SJCRH30 (cell line): ENCODE results near the gene ANGEL1. TPM values are rescaled to one million over a fixed set of nuclear protein-coding genes. Genes with fewer than 3 reads are reported as not detected.
A peak's percentile ranks its signal among the peaks of the same experiment; 100 is the strongest.

Source experiments
- DNase-seq, 2 experiments: peaks; one replicate each; pipeline ENCODE4 v3.0.0-alpha.2; 2015 to 2020
- H3K27ac ChIP-seq: fragments of 250-450 bp; sonication (Bioruptor Pico); 2 replicates; pipeline ENCODE4 v1.5.1; 2020; ENCODE audit warnings: mild to moderate bottlenecking, moderate library complexity
- H3K27me3 ChIP-seq: fragments of 250-450 bp; sonication (Bioruptor Pico); 2 replicates; pipeline ENCODE4 v1.5.1; 2020; ENCODE audit warnings: mild to moderate bottlenecking, moderate library complexity
- H3K36me3 ChIP-seq: fragments of 250-450 bp; sonication (Bioruptor Pico); 2 replicates; pipeline ENCODE4 v1.5.1; 2020; ENCODE audit warnings: mild to moderate bottlenecking, moderate library complexity
- H3K4me1 ChIP-seq: fragments of 250-450 bp; sonication (Bioruptor Pico); 2 replicates; pipeline ENCODE4 v1.5.1; 2020; ENCODE audit warnings: mild to moderate bottlenecking, moderate library complexity
- H3K4me3 ChIP-seq: fragments of 250-450 bp; sonication (Bioruptor Pico); 2 replicates; pipeline ENCODE4 v1.5.1; 2020; ENCODE audit warnings: mild to moderate bottlenecking, moderate library complexity
- H3K9me3 ChIP-seq: fragments of 250-450 bp; sonication (Bioruptor Pico); replicated peaks from 2 replicates; pipeline ENCODE4 v1.5.1; 2020; ENCODE audit warnings: mild to moderate bottlenecking, moderate library complexity
- total RNA-seq: library from RNA; depleted of rRNA; stranded (reverse); fragments of >200 nt; shearing (Covaris generic); gene quantifications from 2 replicates; pipeline ENCODE4 v1.2.3, GENCODE V29; 2014

Gene ANGEL1
- total RNA-seq, 1 experiment from 2014 or later: 18.3 TPM

DNA sequence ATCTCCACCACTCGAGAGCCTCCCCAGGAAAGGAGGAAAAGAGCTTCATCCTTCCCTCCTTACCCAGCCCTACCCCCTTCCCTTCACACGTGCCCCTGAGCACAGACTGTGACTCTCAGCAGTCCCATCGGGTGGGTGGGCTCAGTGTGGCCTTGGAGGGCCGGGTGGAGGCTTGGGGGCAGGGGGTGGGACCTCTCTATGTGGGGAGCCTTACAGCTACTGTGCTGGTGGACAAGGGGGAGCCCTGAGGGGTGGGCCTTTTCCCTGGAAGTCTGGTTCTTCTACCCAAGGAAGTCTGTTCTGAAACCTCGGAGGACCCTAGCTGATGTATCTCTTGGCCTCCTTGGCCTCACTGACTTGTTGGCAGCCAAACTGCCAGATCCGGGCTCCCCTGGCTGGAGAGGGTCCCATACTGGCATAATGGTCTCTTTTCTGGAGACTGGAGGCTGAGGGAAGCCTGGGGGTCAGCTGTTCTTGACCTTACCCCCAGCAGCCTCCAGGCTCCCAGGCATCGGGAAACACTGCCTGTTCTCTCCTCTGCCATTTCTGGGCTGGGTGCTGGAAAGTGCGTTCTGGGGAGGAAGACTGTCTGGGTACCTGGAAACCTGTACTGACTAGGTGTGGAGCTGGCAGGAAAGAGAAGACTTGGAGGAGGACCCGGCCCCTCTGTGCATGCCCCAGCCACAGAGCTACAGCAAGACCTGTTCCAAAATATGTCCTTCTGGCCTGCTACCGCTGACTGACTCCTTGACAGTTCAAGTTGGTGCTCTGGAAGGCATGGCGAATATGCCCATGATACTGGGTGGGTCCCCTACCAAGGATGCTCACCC, 43.8 kb downstream of the ANGEL1 start:
- H3K4me3 ChIP-seq: no peak overlapping the region
- H3K4me1 ChIP-seq: no peaks in the 10 kb centered on the region
- no peak for DNase-seq
- H3K9me3 ChIP-seq: no peaks in the 10 kb centered on the region
- H3K27ac ChIP-seq: no peak overlapping the region
- H3K27me3 ChIP-seq: no peaks in the 10 kb centered on the region
- no peaks in the 10 kb centered on the region for H3K36me3 ChIP-seq

DNA sequence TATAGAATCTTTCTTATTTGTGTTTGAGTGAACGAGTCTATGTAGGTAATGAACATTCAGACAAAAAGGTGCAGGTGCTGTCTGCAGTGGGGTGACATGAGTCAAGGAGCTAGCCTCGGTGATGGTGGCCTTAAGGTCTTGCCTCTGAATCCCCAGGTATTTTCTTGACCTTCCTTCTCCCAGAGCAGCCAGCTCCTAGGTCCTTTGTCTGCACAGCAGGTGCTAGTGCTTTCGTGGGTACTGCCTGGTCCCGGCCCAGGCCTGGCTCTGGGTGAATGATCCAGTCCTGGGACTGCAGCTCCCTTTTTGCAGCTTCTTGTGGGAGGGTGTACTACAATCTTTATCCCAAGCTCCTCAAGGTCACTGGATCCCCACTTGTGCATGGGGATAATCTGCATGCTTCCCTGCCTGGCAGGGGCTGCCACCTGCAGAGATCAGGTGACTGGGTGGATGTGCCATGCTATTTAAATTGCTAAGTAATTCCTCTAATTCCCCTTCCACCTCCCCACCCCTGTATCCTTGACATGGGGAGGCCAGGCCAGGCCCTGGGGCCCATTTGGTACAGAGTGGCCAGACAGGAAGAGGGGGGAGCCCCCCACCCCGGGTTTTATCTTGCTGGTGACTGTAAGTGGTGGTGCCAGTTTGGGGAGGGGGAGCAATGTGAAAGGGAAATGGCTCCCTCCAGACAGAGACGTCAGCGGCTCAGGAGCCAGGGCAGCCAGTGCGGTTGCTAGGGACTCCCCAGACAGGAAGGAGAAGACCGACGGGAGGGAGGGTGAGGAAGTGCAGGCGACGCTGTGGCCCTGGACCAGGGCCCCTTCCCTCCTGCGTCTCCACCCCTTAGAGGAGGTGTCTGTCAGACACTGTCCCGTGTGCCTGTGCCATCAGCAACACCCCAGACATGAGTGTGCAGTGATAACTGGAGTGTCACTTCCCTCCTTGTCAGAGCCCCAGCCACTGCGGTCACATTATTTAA, 44.7 kb downstream of the ANGEL1 start:
- DNase-seq: no peak
- Histone ChIP-seq H3K27me3 (no peaks in the 10 kb centered on the region), H3K4me3 (no peak overlapping the region), H3K9me3 (no peaks in the 10 kb centered on the region), H3K27ac (no peak overlapping the region), H3K4me1 (no peaks in the 10 kb centered on the region), H3K36me3 (no peaks in the 10 kb centered on the region)

DNA sequence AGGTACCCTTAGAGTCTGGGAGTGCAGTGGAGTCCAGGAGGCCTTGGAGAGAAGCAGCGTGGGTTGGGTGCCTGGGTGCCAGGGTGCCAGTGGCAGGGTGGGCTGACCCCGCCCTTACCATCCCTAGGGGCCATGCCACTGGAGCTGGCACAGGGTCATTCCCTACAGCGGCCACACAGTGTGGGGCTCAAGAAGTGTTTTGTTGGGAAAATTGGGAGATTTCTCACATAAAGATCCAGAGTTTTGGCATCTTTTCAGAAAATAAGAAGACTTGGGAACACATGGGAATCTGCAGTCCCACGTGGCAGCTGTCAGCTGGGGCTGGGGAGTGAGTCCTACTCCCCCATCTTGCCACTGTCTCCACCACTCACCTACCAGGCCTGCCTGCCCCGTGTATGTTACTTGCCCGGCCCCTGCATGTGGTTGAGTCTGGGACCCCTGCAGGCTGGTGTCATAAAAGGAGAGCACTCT, 47.2 kb downstream of the ANGEL1 start:
- no peak for DNase-seq
- H3K36me3 ChIP-seq: no peaks in the 10 kb centered on the region
- H3K4me1 ChIP-seq: peaks cover 5% of the 10 kb centered on the region; the same call in 1 of the 2 replicates
- H3K4me3 ChIP-seq: no peak overlapping the region
- no peak overlapping the region for H3K27ac ChIP-seq
- no peaks in the 10 kb centered on the region for H3K27me3 ChIP-seq
- H3K9me3 ChIP-seq: no peaks in the 10 kb centered on the region

DNA sequence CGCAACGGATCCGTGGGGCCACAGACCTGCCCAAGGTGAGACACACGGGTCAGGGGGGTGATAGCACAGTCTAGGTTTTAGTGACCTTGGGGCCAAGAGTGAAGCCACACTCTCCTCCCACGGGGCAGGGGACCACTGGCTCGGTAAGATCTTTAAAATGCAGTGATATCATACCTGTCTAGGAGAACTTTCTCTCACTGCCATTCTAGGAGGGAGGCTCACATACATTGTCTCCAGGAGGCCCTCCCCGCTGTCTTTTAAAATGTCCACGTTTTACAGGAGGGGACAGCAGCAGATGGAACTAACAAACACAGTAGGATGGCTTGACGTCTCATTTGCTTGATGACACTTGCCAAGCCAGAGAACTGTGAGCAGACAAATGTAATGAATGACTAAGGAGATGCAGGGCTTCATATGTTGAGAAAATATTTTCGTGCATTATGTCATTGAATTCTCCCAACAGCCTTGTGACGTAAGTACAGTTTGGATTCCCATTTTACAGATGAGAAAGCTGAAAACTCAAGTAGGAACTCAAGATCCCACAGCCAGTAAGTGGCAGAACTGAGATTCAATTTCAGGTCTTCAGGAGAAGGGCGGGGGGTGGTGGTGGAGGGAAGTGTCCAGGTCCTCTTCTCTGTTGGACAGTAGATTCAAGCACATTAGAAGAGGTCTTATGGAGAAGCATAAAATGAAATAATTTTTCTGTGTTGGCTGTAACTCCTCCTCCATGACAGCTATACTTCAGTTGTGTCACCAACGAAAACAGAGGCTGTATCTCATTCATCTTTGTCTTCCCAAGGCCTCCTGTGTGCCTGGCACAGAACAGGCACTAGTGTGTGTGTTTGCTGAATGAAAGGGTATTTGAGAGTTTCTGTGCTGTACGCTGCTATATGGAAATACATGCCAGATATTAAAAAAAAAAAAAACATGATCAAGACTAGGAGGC, 49.3 kb downstream of the ANGEL1 start:
- H3K27me3 ChIP-seq: no peaks in the 10 kb centered on the region; the same call in 1 of the 2 replicates
- no peak overlapping the region for H3K4me3 ChIP-seq
- no peak for DNase-seq
- peaks cover 5% of the 10 kb centered on the region for H3K4me1 ChIP-seq
- H3K27ac ChIP-seq: no peak overlapping the region
- H3K9me3 ChIP-seq: no peaks in the 10 kb centered on the region
- no peaks in the 10 kb centered on the region for H3K36me3 ChIP-seq

DNA sequence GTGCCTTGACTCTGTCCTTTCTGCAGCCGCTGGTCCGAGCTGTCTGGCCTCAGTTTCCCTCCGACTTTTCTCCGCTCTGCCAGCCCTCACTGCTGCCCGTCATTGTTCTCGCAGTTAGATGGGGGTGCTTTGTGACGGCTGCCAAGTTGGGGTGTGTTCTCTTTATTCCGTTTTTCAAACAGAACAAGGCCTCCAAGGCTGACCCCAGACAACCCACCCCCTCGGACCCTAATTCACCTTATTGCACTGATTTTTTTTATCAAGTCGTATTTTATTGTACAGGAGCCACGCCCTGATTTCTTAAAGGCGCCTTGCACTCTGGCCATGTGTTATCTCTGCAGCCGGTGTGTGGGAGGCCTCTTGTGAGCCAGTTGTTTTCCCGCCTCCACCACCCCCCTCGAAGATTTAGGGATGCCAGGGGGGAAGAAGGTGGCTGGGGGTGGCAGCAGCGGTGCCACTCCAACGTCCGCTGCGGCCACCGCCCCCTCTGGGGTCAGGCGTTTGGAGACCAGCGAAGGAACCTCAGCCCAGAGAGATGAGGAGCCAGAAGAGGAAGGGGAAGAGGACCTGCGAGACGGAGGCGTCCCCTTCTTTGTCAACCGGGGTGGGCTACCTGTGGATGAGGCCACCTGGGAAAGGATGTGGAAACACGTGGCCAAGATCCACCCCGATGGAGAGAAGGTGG, 50.1 kb downstream of the ANGEL1 start:
- peaks cover 5% of the 10 kb centered on the region for H3K4me1 ChIP-seq
- no peaks in the 10 kb centered on the region; the same call in 1 of the 2 replicates for H3K27me3 ChIP-seq
- no peak for DNase-seq
- no peaks in the 10 kb centered on the region for H3K9me3 ChIP-seq
- H3K4me3 ChIP-seq: peak overlapping the region; percentile 72
- no peak overlapping the region for H3K27ac ChIP-seq
- H3K36me3 ChIP-seq: no peaks in the 10 kb centered on the region

DNA sequence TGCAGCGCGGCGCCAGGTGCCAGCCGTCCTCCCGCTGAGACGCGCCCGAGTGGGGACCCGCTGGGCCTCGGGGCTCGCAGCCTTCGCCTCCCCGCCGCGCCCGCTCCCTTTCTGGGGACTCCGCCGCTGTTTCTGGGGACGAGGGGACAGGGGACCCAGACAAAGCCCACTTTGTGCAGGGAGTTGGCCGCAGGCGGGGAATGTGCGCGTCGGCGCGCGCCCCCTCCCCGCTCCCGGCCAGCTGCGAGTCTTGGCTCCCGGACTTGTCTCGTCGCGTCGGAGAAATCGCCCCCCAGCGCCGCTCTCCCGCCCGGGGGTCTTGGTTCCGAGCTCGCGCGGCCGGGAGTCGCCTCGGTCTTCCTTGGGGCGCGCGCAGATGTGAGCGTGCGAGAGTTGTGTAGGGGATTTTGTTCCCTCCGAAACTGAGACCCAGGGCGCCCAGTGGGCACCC, 50.7 kb downstream of the ANGEL1 start:
- no peak overlapping the region for H3K27ac ChIP-seq
- peaks cover 5% of the 10 kb centered on the region for H3K4me1 ChIP-seq
- no peaks in the 10 kb centered on the region for H3K36me3 ChIP-seq
- no peaks in the 10 kb centered on the region for H3K9me3 ChIP-seq
- peak overlapping the region; percentile 72 for H3K4me3 ChIP-seq
- DNase-seq: peak in 1 of 2 experiments; percentile 21
- no peaks in the 10 kb centered on the region; the same call in 1 of the 2 replicates for H3K27me3 ChIP-seq

DNA sequence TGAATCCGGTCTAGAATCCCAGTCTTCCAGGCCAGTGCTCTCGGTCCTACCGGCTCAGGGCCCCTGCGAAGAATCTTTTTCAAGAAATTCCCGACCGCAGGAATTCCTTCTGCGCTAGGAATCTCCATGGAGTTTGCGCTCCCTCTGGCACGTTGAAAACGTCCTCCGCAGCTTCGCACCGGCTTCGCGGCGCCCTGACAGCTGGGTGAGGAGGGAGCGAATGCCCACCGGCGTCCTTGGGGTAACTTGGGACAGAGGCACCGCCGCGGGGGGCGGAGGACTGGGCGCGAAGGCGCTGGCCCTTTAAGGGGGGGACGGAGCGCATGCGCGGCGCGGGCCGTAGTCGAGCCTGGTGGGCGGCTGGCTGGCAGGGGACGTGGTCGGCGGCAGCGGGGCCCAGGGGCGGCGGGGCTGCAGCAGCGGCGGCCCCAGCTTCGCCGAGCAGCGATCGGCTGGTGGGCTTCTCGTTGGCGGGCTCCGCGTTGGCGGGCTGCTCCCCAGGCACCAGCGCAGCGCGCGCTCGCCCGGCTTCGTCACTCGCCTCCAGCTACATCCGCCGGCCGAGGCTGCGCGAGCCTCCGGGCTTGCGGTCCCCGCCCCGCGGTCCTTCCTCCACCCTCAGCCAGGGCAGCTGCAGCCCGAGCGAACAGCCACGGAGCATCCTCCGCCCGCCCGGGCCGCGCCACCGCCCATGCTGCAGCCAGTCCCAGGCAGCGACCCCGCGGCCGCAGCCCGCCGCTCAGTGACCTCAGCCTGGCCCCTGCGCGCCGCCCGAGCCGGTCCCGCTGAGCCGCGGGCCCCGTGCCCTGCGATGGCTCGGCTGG, 51.3 kb downstream of the ANGEL1 start, which contains the start of gene VASH1:
VASH1 (plus strand) TSS at position 333 of the 824 bp plus-strand sequence. CDS start 1,354 bp downstream, outside the sequence.
- H3K27ac ChIP-seq: peak within 1 kb of the TSS; percentile 52
- DNase-seq: peak; percentile 77 to 79
- peak within 1 kb of the TSS; percentile 72 for H3K4me3 ChIP-seq
- H3K4me1 ChIP-seq: peaks cover 5% of the 10 kb centered on the region
- no peaks in the 10 kb centered on the region; the same call in 1 of the 2 replicates for H3K27me3 ChIP-seq
- no peaks in the 10 kb centered on the region for H3K9me3 ChIP-seq
- no peaks in the 10 kb centered on the region for H3K36me3 ChIP-seq

DNA sequence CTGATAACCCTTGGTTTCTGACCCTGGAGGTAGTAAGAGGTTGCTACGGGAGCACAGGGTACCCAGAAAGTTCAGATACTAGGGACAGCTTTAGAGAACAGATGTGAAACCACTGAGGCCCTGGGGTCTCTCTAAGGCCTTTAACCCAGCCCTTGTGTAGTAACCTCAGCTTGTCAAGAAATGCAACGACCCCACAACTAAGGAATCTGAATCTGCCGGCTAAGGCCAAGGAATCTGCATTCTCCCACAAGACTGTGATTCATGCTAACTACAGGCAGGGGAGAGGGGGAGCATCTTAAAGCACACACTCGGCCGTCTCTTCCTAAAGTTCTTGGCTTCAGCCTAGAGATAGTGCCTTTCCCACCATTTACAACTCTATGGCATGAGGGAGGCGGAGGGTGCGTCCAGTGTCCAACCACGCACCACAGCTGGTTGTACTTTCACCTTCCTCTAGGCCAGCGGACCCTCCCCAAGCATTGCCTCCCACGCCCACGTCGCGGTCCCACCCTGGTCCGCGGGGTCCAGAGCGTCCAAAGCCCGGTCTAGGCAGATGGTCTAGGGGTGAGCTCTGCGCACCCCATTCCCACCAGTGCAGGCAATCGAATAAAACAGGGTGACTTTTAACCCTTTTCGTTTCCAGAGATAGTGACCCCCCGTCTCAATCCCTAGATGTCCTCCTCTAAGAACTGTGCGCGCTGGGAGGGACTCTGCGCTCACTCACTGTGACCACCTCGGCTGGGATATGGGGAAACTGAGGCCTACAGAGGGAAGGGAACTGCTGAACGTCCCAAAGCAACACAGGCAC, 52.1 kb downstream of the ANGEL1 start:
- no peaks in the 10 kb centered on the region for H3K36me3 ChIP-seq
- DNase-seq: peak in 1 of 2 experiments; percentile 4
- peaks cover 5% of the 10 kb centered on the region for H3K4me1 ChIP-seq
- no peaks in the 10 kb centered on the region for H3K9me3 ChIP-seq
- H3K4me3 ChIP-seq: peak overlapping the region; percentile 72
- peak overlapping the region; percentile 52 for H3K27ac ChIP-seq
- no peaks in the 10 kb centered on the region; the same call in 1 of the 2 replicates for H3K27me3 ChIP-seq

DNA sequence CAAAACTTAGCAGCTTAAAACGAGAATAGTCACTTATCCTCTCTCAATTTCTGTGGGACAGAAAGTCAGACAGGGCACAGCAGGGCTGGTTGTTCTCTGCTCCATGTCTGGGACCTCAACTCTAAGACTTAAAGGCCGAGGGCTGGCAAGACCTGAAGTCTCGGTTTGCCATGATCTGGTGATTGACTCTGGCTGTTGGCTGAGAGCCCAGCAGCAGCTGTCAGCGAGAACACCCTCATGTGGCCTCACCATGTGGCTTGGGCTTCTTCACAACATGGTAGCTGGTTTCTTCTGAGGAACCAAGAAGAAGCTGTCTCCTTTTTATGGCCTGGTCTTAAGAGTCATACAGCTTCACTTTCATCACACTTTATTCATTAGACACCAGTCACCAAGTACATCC, 53.1 kb downstream of the ANGEL1 start:
- H3K4me3 ChIP-seq: no peak overlapping the region
- peaks cover 5% of the 10 kb centered on the region for H3K4me1 ChIP-seq
- no peaks in the 10 kb centered on the region; the same call in 1 of the 2 replicates for H3K27me3 ChIP-seq
- no peak overlapping the region for H3K27ac ChIP-seq
- no peaks in the 10 kb centered on the region for H3K9me3 ChIP-seq
- peak in 1 of 2 experiments; percentile 38 for DNase-seq
- no peaks in the 10 kb centered on the region for H3K36me3 ChIP-seq

DNA sequence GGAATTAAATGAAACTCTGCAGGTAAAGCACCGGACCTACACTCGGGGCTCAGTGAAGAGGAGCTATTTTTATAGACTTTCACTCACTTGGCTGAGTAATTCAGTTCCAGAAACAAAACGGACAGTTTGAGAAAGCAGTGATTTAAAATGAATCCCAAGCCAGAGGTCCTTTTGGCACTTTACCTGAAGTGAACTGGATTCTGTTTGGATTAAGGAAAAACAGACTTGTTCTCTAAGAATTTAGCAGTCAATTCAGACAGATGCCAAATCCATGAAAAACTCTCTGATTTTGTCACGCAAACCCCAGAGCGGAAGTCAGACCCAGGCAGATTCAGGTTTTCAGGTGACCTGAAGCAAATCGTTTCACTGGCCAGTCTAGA, 56.3 kb downstream of the ANGEL1 start:
- H3K4me1 ChIP-seq: peaks cover 5% of the 10 kb centered on the region
- no peaks in the 10 kb centered on the region for H3K9me3 ChIP-seq
- no peak overlapping the region for H3K27ac ChIP-seq
- no peak overlapping the region for H3K4me3 ChIP-seq
- DNase-seq: no peak
- no peaks in the 10 kb centered on the region; the same call in 1 of the 2 replicates for H3K27me3 ChIP-seq
- H3K36me3 ChIP-seq: no peaks in the 10 kb centered on the region

DNA sequence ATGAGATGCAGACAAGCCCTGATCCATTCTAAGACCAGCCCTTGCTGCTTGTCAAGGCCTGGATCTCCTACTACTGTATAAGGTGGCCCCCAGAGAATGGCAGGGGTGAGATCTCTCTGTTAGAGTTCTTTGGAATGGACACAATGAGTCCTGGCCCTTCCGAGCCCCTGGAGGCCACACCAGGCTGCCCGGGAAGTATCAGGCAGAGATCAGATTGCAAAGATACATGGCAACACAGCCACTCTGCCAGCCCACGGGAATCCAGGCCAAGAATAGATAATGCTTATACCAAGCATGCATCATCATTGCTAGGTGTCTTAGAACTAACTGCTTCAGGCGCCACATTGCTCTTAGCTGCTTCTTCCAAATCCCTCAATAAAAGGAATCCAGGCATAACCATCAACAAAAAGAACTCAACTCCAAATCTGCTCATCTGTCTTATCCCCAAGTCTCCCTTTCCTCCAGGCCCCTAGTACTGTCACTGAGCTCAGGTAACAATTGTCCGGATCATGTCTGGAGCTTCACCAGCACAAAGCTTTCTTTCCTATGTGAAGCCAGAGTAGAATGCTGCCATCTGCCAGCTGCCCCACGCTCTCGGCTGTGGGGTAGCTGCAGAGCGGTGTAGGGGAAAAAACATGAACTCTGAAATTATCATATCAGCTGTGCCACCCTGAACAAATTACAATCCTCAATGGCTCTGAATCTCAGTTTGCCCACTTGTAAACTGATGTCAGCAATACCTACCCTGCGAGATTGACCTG, 56.9 kb downstream of the ANGEL1 start:
- H3K27me3 ChIP-seq: no peaks in the 10 kb centered on the region; the same call in 1 of the 2 replicates
- DNase-seq: no peak
- H3K9me3 ChIP-seq: no peaks in the 10 kb centered on the region
- H3K4me1 ChIP-seq: peaks cover 3% of the 10 kb centered on the region
- no peaks in the 10 kb centered on the region for H3K36me3 ChIP-seq
- H3K27ac ChIP-seq: no peak overlapping the region
- no peak overlapping the region for H3K4me3 ChIP-seq
